BJ (cell line): Measurements from ENCODE around the gene UGT1A8. TPM values are rescaled to one million over a fixed set of nuclear protein-coding genes. Genes with fewer than 3 reads are reported as not detected.
"Not testable (repeated sequence)": the region's sequence is repeated elsewhere in the genome, so short reads cannot be mapped to it uniquely, and the experiment has no call there.

Experiments used
- CTCF ChIA-PET: fragments of 350-600 bp; formaldehyde crosslinking; extraction: SDS; loops from one replicate; lab custom pipeline; 2021; ENCODE audit warnings: antibody characterized with exemption, inconsistent platforms; lab: Yijun Ruan, JAX
- POLR2A ChIA-PET: fragments of 300-600 bp; sonication (Branson Sonifier 250); formaldehyde crosslinking; extraction: SDS; loops from one replicate; lab custom pipeline; 2021; ENCODE audit warnings: antibody characterized with exemption; lab: Charles Lee
- DNase-seq: peaks from one replicate; pipeline ENCODE4 v3.0.0-alpha.2; 2011; ENCODE audit warnings: low read depth
- H3K27me3 ChIP-seq: 2 replicates; pipeline ENCODE4 v1.6.0; 2011; ENCODE audit warnings: low read length; ENCODE audit not compliant: control insufficient read depth, insufficient read depth
- H3K36me3 ChIP-seq: 2 replicates; pipeline ENCODE4 v1.5.1; 2011; ENCODE audit warnings: low read length; ENCODE audit not compliant: control insufficient read depth, insufficient read depth
- H3K4me3 ChIP-seq: 2 replicates; pipeline ENCODE4 v1.5.1; 2011; ENCODE audit warnings: low read depth, mild to moderate bottlenecking, control low read depth, low read length
- polyA plus RNA-seq: library from polyadenylated mRNA; depleted of rRNA; stranded (reverse); fragments of >200 nt; gene quantifications from 2 replicates; pipeline ENCODE4 v1.2.3, GENCODE V29; 2011
- TF ChIP-seq, protein P1 (sequence below): IDR thresholded peaks from 2 replicates; pipeline ENCODE4 v1.5.1; 2011; ENCODE audit warnings: low read depth, mild to moderate bottlenecking, control low read depth, inconsistent platforms, low read length, moderate library complexity; ENCODE audit not compliant: insufficient read depth

The UGT1A8 gene
- polyA plus RNA-seq, 1 experiment, result not detected

GRCh38 chr2:233714121-233714520, 96.7 kb downstream of the UGT1A8 start:
- no peak overlapping the region for H3K4me3 ChIP-seq
- ChIA-PET POLR2A (no interaction called here), CTCF (interaction anchor here (0.7 kb wide), 1 partner anchor 265 kb away, joined by 4 read pairs; no protein-coding TSS in a partner anchor)
- H3K36me3 ChIP-seq, result no peaks in the 10 kb centered on the region
- no peak for DNase-seq
- TF ChIP-seq, protein P1, sequence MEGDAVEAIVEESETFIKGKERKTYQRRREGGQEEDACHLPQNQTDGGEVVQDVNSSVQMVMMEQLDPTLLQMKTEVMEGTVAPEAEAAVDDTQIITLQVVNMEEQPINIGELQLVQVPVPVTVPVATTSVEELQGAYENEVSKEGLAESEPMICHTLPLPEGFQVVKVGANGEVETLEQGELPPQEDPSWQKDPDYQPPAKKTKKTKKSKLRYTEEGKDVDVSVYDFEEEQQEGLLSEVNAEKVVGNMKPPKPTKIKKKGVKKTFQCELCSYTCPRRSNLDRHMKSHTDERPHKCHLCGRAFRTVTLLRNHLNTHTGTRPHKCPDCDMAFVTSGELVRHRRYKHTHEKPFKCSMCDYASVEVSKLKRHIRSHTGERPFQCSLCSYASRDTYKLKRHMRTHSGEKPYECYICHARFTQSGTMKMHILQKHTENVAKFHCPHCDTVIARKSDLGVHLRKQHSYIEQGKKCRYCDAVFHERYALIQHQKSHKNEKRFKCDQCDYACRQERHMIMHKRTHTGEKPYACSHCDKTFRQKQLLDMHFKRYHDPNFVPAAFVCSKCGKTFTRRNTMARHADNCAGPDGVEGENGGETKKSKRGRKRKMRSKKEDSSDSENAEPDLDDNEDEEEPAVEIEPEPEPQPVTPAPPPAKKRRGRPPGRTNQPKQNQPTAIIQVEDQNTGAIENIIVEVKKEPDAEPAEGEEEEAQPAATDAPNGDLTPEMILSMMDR, result no peak
- H3K27me3 ChIP-seq, result no peaks in the 10 kb centered on the region

- ChIA-PET POLR2A (no interaction called here), CTCF (interaction anchor here (1.2 kb wide), 1 partner anchor 269 kb away, joined by 4 read pairs; no protein-coding TSS in a partner anchor)
- no peak for DNase-seq
- TF ChIP-seq, protein P1, result no peak
- Histone ChIP-seq H3K27me3 (no peaks in the 10 kb centered on the region), H3K4me3 (no peak within 1 kb of the TSS), H3K36me3 (no peaks in the 10 kb centered on the region)
Observed at GRCh38 chr2:233718552-233718951, 101.1 kb downstream of the UGT1A8 start, which contains the start of gene UGT1A4. Gene UGT1A4, plus strand, starts transcription at chr2:233718736. Its CDS starts 85 bp downstream, at chr2:233718821.

- ChIA-PET CTCF (no interaction called here), POLR2A (interaction anchor here (0.6 kb wide), 1 partner anchor 795 kb away, joined by 10 read pairs; no protein-coding TSS in a partner anchor)
- no peak for DNase-seq
- TF ChIP-seq, protein P1, result no peak
- Histone ChIP-seq H3K36me3 (no peaks in the 10 kb centered on the region), H3K27me3 (no peaks in the 10 kb centered on the region), H3K4me3 (no peak within 1 kb of the TSS)
Observed at GRCh38 chr2:233728723-233729301, 111.4 kb downstream of the UGT1A8 start, which contains the start of gene UGT1A3. Gene UGT1A3, plus strand, starts transcription at chr2:233729042. Its CDS starts 85 bp downstream, at chr2:233729127.

- H3K36me3 ChIP-seq, POLR2A ChIA-PET, H3K27me3 ChIP-seq, H3K4me3 ChIP-seq, DNase-seq, CTCF ChIA-PET: not testable (repeated sequence)
Observed at GRCh38 chr2:233736868-233737653, 119.6 kb downstream of the UGT1A8 start.

DNA sequence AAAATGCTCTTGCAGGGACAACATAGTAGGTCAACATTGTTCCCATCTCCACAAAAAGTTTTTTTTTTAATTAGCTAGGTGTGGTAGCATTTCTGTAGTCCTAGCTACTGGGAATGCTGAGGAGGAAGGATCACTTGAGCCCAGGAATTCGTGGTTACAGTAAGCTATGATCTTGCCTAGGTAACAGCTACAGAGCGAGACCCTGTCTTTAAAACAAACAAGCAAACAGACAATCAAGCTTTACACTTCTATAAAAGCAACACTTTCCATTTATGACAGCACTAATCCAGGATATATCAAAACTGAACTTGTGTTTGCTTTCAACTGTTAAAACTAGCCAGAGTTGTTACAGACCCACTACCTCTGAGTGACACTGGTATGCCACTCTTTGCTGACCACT, 123.4 kb downstream of the UGT1A8 start:
- TF ChIP-seq, protein P1, result no peak
- ChIA-PET CTCF (interaction anchor here (1.4 kb wide), 1 partner anchor 15 kb away, joined by 3 read pairs; no protein-coding TSS in a partner anchor), POLR2A (no interaction called here)
- H3K27me3 ChIP-seq, result no peaks in the 10 kb centered on the region
- no peak overlapping the region for H3K4me3 ChIP-seq
- H3K36me3 ChIP-seq, result no peaks in the 10 kb centered on the region
- DNase-seq, result no peak
